GM18868 (cell line): ENCODE data around the gene MSH3.

ENCODE experiments used
- ATAC-seq: cut with Tn5 transposase; IDR thresholded peaks from one replicate; pipeline ENCODE4 v1.9.1; 2021; ENCODE audit warnings: mild to moderate bottlenecking, moderate library complexity; ENCODE audit not compliant: unreplicated experiment

The MSH3 gene

GRCh38 chr5:80654391-80655230 is at the start of gene MSH3, which contains the start of gene DHFR:
TSS of gene MSH3 (plus strand) at chr5:80654652. CDS start at chr5:80654728, 76 bp downstream.
TSS of gene DHFR (minus strand) at chr5:80654983. CDS start at chr5:80654489, 494 bp downstream.
- peak; percentile 54 for ATAC-seq

GRCh38 chr5:80607343-80607742 is 47.1 kb upstream of the MSH3 start:
- ATAC-seq, result no peak

GRCh38 chr5:80607832-80608231 is 46.6 kb upstream of the MSH3 start:
- ATAC-seq, result peak; percentile 76

GRCh38 chr5:80608731-80609130 is 45.7 kb upstream of the MSH3 start:
- no peak for ATAC-seq

GRCh38 chr5:80609692-80610091 is 44.8 kb upstream of the MSH3 start:
- no peak for ATAC-seq

GRCh38 chr5:80615266-80615914 is 39.1 kb upstream of the MSH3 start:
- no peak for ATAC-seq

- ATAC-seq, result no peak
Observed at GRCh38 chr5:80618438-80618837, 36.0 kb upstream of the MSH3 start.

- no peak for ATAC-seq
Observed at GRCh38 chr5:80619086-80619485, 35.4 kb upstream of the MSH3 start.

GRCh38 chr5:80620211-80620610 is 34.2 kb upstream of the MSH3 start:
- ATAC-seq, result no peak

- no peak for ATAC-seq
Observed at GRCh38 chr5:80622756-80623155, 31.7 kb upstream of the MSH3 start.

- no peak for ATAC-seq
Observed at GRCh38 chr5:80623999-80624398, 30.5 kb upstream of the MSH3 start.

GRCh38 chr5:80625230-80625629 is 29.2 kb upstream of the MSH3 start:
- ATAC-seq, result no peak

GRCh38 chr5:80629281-80629680 is 25.2 kb upstream of the MSH3 start:
- ATAC-seq, result no peak

- ATAC-seq, result no peak
Observed at GRCh38 chr5:80631278-80632259, 22.9 kb upstream of the MSH3 start.

- ATAC-seq, result no peak
Observed at GRCh38 chr5:80632700-80633099, 21.8 kb upstream of the MSH3 start.

GRCh38 chr5:80634193-80634592 is 20.3 kb upstream of the MSH3 start:
- no peak for ATAC-seq

- ATAC-seq, result no peak
Observed at GRCh38 chr5:80641353-80641752, 13.1 kb upstream of the MSH3 start.

GRCh38 chr5:80644900-80645299 is 9.6 kb upstream of the MSH3 start:
- ATAC-seq, result no peak

- ATAC-seq, result no peak
Observed at GRCh38 chr5:80646926-80647325, 7.5 kb upstream of the MSH3 start.

GRCh38 chr5:80653502-80653901 is 950 bp upstream of the MSH3 start:
- no peak for ATAC-seq

GRCh38 chr5:80654054-80654390 is 430 bp upstream of the MSH3 start:
- no peak for ATAC-seq
